Measurements from ENCODE around the gene OPRM1.

GRCh38 chr6:154223296-154223695 lies 184.3 kb downstream of the OPRM1 start:
- TF ChIP-seq, protein P1, sequence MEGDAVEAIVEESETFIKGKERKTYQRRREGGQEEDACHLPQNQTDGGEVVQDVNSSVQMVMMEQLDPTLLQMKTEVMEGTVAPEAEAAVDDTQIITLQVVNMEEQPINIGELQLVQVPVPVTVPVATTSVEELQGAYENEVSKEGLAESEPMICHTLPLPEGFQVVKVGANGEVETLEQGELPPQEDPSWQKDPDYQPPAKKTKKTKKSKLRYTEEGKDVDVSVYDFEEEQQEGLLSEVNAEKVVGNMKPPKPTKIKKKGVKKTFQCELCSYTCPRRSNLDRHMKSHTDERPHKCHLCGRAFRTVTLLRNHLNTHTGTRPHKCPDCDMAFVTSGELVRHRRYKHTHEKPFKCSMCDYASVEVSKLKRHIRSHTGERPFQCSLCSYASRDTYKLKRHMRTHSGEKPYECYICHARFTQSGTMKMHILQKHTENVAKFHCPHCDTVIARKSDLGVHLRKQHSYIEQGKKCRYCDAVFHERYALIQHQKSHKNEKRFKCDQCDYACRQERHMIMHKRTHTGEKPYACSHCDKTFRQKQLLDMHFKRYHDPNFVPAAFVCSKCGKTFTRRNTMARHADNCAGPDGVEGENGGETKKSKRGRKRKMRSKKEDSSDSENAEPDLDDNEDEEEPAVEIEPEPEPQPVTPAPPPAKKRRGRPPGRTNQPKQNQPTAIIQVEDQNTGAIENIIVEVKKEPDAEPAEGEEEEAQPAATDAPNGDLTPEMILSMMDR (optimal IDR thresholded peaks at IDR 0.05 in 1 of 3, IDR thresholded peaks at IDR 0.05 in 1 of 3, conservative IDR thresholded peaks at IDR 0.05 in 1 of 3; ENCODE audit: extremely low read depth in 1 of 3, insufficient read depth in 2 of 3, low read length in 3 of 3) = no peak
- TF ChIP-seq EZH2 (IDR thresholded peaks at IDR 0.05; ENCODE audit: low read length) = no peak
